HFF-Myc (cell line): Measurements from ENCODE around the gene RAD51B.

Experiments
- DNase-seq: peaks from one replicate; pipeline ENCODE4 v3.0.0-alpha.2; 2011; ENCODE audit warnings: low read depth; ENCODE audit errors: extremely low read depth
- H3K4me3 ChIP-seq: replicated peaks from 2 replicates; pipeline ENCODE4 v1.5.1; 2011; ENCODE audit warnings: low read depth, mild to moderate bottlenecking, control low read depth, low read length
- TF ChIP-seq, protein P1 (sequence below): IDR thresholded peaks from 2 replicates; pipeline ENCODE4 v1.5.1; 2012; ENCODE audit warnings: mild to moderate bottlenecking, low read depth, low read length, control low read depth; ENCODE audit errors: missing control alignments

The RAD51B gene

DNA sequence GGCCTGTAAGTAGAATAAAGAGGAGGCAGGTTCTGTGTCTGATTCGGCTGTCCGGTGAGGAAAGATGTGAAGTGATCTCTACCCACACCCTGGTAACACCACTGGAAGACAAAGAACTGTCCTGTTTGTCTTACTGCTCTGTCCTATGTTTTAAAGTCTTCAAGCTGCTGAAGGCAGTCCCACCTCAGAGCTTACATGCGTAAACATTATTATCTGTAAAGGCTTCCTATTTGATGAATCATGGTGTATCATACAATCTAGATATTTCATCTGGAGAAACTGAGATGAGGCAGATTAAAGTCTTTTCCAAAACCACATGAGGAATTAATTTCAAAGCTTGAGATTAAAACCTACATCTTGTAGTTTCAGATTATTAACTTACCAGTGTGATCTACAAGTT, 545.6 kb downstream of the RAD51B start:
- H3K4me3 ChIP-seq: no peak overlapping the region
- no peak for DNase-seq
- TF ChIP-seq, protein P1, sequence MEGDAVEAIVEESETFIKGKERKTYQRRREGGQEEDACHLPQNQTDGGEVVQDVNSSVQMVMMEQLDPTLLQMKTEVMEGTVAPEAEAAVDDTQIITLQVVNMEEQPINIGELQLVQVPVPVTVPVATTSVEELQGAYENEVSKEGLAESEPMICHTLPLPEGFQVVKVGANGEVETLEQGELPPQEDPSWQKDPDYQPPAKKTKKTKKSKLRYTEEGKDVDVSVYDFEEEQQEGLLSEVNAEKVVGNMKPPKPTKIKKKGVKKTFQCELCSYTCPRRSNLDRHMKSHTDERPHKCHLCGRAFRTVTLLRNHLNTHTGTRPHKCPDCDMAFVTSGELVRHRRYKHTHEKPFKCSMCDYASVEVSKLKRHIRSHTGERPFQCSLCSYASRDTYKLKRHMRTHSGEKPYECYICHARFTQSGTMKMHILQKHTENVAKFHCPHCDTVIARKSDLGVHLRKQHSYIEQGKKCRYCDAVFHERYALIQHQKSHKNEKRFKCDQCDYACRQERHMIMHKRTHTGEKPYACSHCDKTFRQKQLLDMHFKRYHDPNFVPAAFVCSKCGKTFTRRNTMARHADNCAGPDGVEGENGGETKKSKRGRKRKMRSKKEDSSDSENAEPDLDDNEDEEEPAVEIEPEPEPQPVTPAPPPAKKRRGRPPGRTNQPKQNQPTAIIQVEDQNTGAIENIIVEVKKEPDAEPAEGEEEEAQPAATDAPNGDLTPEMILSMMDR: no peak

GRCh38 chr14:68366656-68367055, 547.1 kb downstream of the RAD51B start:
- DNase-seq: no peak
- TF ChIP-seq, protein P1: no peak
- no peak overlapping the region for H3K4me3 ChIP-seq

GRCh38 chr14:68367536-68367935, 548.0 kb downstream of the RAD51B start:
- no peak for DNase-seq
- H3K4me3 ChIP-seq: no peak overlapping the region
- TF ChIP-seq, protein P1: no peak

- no peak for DNase-seq
- TF ChIP-seq, protein P1: no peak
- no peak overlapping the region for H3K4me3 ChIP-seq
These were observed 549.3 kb downstream of the RAD51B start for GRCh38 chr14:68368850-68369249.

DNA sequence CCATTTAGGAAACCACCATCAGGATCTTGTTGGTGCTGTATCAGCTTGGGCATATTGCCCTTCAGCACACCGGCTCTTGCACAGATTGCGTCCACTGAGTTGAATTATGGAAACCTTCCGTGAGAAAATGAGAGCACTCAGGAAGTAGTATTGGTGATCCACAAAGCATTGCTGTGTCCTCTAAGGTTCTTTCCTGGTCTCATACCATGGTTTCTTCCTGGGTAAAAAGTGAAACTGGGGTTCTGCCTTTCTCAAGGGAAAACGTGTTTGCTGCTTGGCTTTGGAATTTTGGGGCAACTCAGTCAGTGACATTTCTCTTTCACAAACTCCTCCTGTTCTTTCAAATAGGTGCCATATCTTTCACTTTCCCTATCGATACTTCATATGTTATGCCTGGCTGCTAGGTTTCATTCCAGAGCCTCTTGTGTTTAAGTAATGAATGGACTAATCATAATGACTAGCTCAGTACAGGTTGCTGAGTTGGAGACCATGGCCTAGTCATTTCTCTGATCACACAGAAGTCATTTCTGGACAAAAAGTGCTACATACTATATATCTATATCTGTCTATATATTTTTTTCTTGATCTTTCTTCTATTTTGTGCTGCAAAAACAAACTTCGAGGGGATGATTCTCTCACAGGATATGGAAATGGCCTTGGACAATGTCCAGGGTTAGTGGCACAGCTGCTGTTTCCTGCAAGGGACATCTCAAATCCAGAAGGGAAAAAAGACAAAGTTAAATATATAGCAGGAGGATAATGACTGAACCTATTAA, 549.9 kb downstream of the RAD51B start:
- no peak overlapping the region for H3K4me3 ChIP-seq
- TF ChIP-seq, protein P1: no peak
- no peak for DNase-seq

DNA sequence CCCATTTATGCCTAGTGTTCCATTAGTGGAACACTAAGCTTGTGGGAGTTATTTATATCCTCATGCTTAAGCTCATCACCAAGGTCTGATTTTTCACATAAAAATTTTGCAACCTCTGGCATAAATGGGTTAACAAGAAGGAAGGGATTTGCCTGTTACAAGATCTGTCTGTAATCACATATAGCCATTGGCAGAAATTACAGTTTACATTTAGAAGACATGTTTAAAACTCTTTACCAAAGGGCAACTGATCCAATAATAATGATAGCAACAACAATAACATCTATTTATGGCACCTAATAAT, 550.4 kb downstream of the RAD51B start:
- TF ChIP-seq, protein P1: no peak
- H3K4me3 ChIP-seq: no peak overlapping the region
- no peak for DNase-seq

GRCh38 chr14:68372368-68372767, 552.8 kb downstream of the RAD51B start:
- TF ChIP-seq, protein P1: no peak
- DNase-seq: no peak
- no peak overlapping the region for H3K4me3 ChIP-seq
